SK-N-SH treated with all-trans-retinoic acid at 6 μM for 48 hours (cell line): ENCODE results near the gene ERC1.

ENCODE experiments used
- ARNTL ChIP-seq: fragments of 450-650 bp; formaldehyde crosslinking; IDR thresholded peaks from 2 replicates; pipeline ENCODE4 v1.5.0; 2020; ENCODE audit warnings: low read depth, mild to moderate bottlenecking, moderate library complexity, borderline replicate concordance
- BACH2 ChIP-seq: fragments of 250-450 bp; sonication (Bioruptor Pico); IDR thresholded peaks from 2 replicates; pipeline ENCODE4 v1.9.0; 2021; ENCODE audit warnings: mild to moderate bottlenecking, borderline replicate concordance
- GLIS3 ChIP-seq: fragments of 250-450 bp; sonication (Bioruptor Pico); IDR thresholded peaks from 2 replicates; pipeline ENCODE4 v1.5.0; 2020; ENCODE audit warnings: mild to moderate bottlenecking, moderate library complexity
- ISL1 ChIP-seq: fragments of 250-450 bp; sonication (Bioruptor Pico); IDR thresholded peaks from 2 replicates; pipeline ENCODE4 v2.1.2; 2022; ENCODE audit warnings: mild to moderate bottlenecking, moderate library complexity
- RARB ChIP-seq: fragments of 250-450 bp; sonication (Bioruptor Pico); IDR thresholded peaks from 2 replicates; pipeline ENCODE4 v1.8.0; 2021; ENCODE audit warnings: mild to moderate bottlenecking, moderate library complexity
- SNAI2 ChIP-seq: fragments of 250-450 bp; sonication (Bioruptor Pico); IDR thresholded peaks from 2 replicates; pipeline ENCODE4 v1.5.0; 2020; ENCODE audit warnings: mild to moderate bottlenecking, moderate library complexity
- TOX ChIP-seq: fragments of 250-450 bp; sonication (Bioruptor Pico); IDR thresholded peaks from 2 replicates; pipeline ENCODE4 v1.8.0; 2021; ENCODE audit warnings: mild to moderate bottlenecking, moderate library complexity, borderline replicate concordance
- ZFP3 ChIP-seq: fragments of 250-450 bp; sonication (Bioruptor Pico); IDR thresholded peaks from 2 replicates; pipeline ENCODE4 v1.5.0; 2020; ENCODE audit warnings: mild to moderate bottlenecking, moderate library complexity
- ZNF70 ChIP-seq: fragments of 450-650 bp; formaldehyde crosslinking; IDR thresholded peaks from 2 replicates; pipeline ENCODE4 v1.5.0; 2020; ENCODE audit warnings: mild to moderate bottlenecking, moderate library complexity
- ZNF8 ChIP-seq: fragments of 450-650 bp; formaldehyde crosslinking; IDR thresholded peaks from 2 replicates; pipeline ENCODE4 v1.5.0; 2020; ENCODE audit warnings: mild to moderate bottlenecking, moderate library complexity
- TF ChIP-seq, protein P1 (sequence below): fragments of 250-450 bp; sonication (Bioruptor Pico); IDR thresholded peaks from 2 replicates; pipeline ENCODE4 v1.8.0; 2020; ENCODE audit warnings: mild to moderate bottlenecking, moderate library complexity, borderline replicate concordance

DNA sequence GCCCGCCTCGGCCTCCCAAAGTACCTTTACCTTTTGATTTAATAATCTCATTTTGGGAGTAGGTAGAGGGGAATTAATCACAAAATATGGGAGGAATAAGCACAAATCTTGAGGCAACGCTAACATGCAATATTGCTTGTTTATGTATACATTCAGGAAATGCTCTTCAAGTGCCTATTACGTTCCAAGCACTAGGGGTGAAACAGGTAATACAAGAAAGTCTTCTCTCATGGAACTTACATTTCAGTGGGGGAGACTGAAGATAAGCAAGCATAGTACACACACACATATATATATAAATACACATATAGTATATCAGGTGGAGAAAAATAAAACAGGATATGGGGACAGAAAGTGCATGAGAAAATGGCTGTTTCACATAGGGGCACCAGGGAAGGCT, 19.0 kb upstream of the ERC1 start:
- TF ChIP-seq ZFP3 (CRISPR knock-in tag) (no peak), ZNF8 (CRISPR knock-in tag) (no peak), ARNTL (CRISPR knock-in tag) (no peak), TOX (CRISPR knock-in tag) (no peak), SNAI2 (CRISPR knock-in tag) (no peak), RARB (no peak), GLIS3 (CRISPR knock-in tag) (no peak), ZNF70 (CRISPR knock-in tag) (no peak), ISL1 (CRISPR knock-in tag) (no peak), BACH2 (CRISPR knock-in tag) (no peak)
- TF ChIP-seq, protein P1, sequence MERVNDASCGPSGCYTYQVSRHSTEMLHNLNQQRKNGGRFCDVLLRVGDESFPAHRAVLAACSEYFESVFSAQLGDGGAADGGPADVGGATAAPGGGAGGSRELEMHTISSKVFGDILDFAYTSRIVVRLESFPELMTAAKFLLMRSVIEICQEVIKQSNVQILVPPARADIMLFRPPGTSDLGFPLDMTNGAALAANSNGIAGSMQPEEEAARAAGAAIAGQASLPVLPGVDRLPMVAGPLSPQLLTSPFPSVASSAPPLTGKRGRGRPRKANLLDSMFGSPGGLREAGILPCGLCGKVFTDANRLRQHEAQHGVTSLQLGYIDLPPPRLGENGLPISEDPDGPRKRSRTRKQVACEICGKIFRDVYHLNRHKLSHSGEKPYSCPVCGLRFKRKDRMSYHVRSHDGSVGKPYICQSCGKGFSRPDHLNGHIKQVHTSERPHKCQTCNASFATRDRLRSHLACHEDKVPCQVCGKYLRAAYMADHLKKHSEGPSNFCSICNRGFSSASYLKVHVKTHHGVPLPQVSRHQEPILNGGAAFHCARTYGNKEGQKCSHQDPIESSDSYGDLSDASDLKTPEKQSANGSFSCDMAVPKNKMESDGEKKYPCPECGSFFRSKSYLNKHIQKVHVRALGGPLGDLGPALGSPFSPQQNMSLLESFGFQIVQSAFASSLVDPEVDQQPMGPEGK (CRISPR knock-in tag): no peak
